ENCODE results near the gene SLIT3. TPM values are rescaled to one million over a fixed set of nuclear protein-coding genes. Genes with fewer than 3 reads are reported as not detected.

Gene SLIT3
- polyA plus RNA-seq, 1 of the 3 experiments (the other 2 are of a cell fraction): 119 TPM

DNA sequence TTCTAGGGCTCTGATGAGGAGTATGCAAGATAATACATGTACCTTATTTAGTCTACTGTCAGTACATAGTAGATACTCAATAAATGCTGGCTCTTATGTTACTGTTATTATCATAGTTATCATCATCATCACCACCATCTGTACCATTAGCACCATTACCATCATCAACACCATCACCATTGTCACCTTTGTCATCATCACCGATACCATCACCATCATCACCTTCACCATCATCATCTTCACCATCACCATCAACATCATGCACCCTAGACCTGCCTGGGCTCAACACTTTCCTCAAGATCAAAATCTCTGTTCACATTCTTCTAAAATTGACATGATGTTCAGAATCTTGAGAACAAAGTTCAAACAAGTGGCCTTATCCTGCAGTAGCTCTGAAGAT is 595.6 kb downstream of the SLIT3 start:
- H3K4me2 ChIP-seq: no peak overlapping the region
- no peaks in the 10 kb centered on the region for H3K79me2 ChIP-seq (ENCODE audit: insufficient read depth)
- ChIA-PET CTCF (interaction anchor here (1.0 to 2.1 kb wide), 6 partner anchors 10 to 242 kb away, joined by 3 to 10 read pairs (median 4); no protein-coding TSS in a partner anchor), POLR2A (no interaction called here)
- no peak overlapping the region for H3K9ac ChIP-seq
- no peaks in the 10 kb centered on the region for H4K20me1 ChIP-seq (ENCODE audit: insufficient read depth)
- no peaks in the 10 kb centered on the region for H3K9me3 ChIP-seq
- no peaks in the 10 kb centered on the region for H3F3A ChIP-seq (replicated peaks; ENCODE audit: insufficient read depth)
- H3K27ac ChIP-seq (ENCODE audit: low read depth in 2 of 2, low read length in 1 of 2): no peak overlapping the region
- H3K4me1 ChIP-seq (ENCODE audit: control insufficient read depth in 1 of 2, insufficient read depth in 2 of 2, low read depth in 1 of 2, low read length in 1 of 2): peaks cover 0 to 20% of the 10 kb centered on the region in 2 experiments; a peak in 2 of 4 replicates
- peaks cover 0 to 85% of the 10 kb centered on the region in 2 experiments for H3K36me3 ChIP-seq (replicated peaks in 1 of 2; ENCODE audit: control insufficient read depth in 1 of 2, insufficient read depth in 2 of 2, low read length in 1 of 2)
- DNase-seq: no peak
- no peak overlapping the region for H2AFZ ChIP-seq (ENCODE audit: low read depth)
- no peak overlapping the region for H3K4me3 ChIP-seq (ENCODE audit: low read depth in 2 of 2, low read length in 1 of 2)
- 87% methylated on average over 1 of the region's 1 CpG for WGBS (ENCODE audit: low lambda C conversion rate)
- TF ChIP-seq, protein P1, sequence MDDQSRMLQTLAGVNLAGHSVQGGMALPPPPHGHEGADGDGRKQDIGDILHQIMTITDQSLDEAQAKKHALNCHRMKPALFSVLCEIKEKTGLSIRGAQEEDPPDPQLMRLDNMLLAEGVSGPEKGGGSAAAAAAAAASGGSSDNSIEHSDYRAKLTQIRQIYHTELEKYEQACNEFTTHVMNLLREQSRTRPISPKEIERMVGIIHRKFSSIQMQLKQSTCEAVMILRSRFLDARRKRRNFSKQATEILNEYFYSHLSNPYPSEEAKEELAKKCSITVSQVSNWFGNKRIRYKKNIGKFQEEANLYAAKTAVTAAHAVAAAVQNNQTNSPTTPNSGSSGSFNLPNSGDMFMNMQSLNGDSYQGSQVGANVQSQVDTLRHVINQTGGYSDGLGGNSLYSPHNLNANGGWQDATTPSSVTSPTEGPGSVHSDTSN (IDR thresholded peaks at IDR 0.05): no peak
- TF ChIP-seq FOXM1 (IDR thresholded peaks at IDR 0.05; ENCODE audit: low read depth) (no peak), RCOR1 (IDR thresholded peaks at IDR 0.05; ENCODE audit: low read length) (no peak), MEF2A (IDR thresholded peaks at IDR 0.05; ENCODE audit: borderline replicate concordance, low read depth) (no peak), TEAD4 (IDR thresholded peaks at IDR 0.05; ENCODE audit: borderline replicate concordance, insufficient read depth) (no peak), ELF1 (IDR thresholded peaks at IDR 0.05) (no peak), JUND (IDR thresholded peaks at IDR 0.05) (no peak), FOXJ3 (CRISPR knock-in tag; IDR thresholded peaks at IDR 0.05) (no peak), POLR2AphosphoS5 (IDR thresholded peaks at IDR 0.05; ENCODE audit: low read depth, low read length) (no peak), EP300 (IDR thresholded peaks at IDR 0.05; ENCODE audit: borderline replicate concordance in 1 of 2, low read depth in 1 of 2, low read length in 1 of 2) (no peak), TCF12 (IDR thresholded peaks at IDR 0.05) (no peak), GATA2 (CRISPR knock-in tag; IDR thresholded peaks at IDR 0.05) (no peak), GABPA (IDR thresholded peaks at IDR 0.05; ENCODE audit: low read depth) (no peak)
- TF ChIP-seq, protein P2, sequence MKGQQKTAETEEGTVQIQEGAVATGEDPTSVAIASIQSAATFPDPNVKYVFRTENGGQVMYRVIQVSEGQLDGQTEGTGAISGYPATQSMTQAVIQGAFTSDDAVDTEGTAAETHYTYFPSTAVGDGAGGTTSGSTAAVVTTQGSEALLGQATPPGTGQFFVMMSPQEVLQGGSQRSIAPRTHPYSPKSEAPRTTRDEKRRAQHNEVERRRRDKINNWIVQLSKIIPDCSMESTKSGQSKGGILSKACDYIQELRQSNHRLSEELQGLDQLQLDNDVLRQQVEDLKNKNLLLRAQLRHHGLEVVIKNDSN (IDR thresholded peaks at IDR 0.05; ENCODE audit: borderline replicate concordance, low read depth): no peak
- TF ChIP-seq, protein P3, sequence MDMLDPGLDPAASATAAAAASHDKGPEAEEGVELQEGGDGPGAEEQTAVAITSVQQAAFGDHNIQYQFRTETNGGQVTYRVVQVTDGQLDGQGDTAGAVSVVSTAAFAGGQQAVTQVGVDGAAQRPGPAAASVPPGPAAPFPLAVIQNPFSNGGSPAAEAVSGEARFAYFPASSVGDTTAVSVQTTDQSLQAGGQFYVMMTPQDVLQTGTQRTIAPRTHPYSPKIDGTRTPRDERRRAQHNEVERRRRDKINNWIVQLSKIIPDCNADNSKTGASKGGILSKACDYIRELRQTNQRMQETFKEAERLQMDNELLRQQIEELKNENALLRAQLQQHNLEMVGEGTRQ (IDR thresholded peaks at IDR 0.05; ENCODE audit: borderline replicate concordance, low read depth, low read length): no peak
- TF ChIP-seq, protein P4, sequence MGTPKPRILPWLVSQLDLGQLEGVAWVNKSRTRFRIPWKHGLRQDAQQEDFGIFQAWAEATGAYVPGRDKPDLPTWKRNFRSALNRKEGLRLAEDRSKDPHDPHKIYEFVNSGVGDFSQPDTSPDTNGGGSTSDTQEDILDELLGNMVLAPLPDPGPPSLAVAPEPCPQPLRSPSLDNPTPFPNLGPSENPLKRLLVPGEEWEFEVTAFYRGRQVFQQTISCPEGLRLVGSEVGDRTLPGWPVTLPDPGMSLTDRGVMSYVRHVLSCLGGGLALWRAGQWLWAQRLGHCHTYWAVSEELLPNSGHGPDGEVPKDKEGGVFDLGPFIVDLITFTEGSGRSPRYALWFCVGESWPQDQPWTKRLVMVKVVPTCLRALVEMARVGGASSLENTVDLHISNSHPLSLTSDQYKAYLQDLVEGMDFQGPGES (IDR thresholded peaks at IDR 0.05; ENCODE audit: low read depth, low read length): no peak
- TF ChIP-seq, protein P5, sequence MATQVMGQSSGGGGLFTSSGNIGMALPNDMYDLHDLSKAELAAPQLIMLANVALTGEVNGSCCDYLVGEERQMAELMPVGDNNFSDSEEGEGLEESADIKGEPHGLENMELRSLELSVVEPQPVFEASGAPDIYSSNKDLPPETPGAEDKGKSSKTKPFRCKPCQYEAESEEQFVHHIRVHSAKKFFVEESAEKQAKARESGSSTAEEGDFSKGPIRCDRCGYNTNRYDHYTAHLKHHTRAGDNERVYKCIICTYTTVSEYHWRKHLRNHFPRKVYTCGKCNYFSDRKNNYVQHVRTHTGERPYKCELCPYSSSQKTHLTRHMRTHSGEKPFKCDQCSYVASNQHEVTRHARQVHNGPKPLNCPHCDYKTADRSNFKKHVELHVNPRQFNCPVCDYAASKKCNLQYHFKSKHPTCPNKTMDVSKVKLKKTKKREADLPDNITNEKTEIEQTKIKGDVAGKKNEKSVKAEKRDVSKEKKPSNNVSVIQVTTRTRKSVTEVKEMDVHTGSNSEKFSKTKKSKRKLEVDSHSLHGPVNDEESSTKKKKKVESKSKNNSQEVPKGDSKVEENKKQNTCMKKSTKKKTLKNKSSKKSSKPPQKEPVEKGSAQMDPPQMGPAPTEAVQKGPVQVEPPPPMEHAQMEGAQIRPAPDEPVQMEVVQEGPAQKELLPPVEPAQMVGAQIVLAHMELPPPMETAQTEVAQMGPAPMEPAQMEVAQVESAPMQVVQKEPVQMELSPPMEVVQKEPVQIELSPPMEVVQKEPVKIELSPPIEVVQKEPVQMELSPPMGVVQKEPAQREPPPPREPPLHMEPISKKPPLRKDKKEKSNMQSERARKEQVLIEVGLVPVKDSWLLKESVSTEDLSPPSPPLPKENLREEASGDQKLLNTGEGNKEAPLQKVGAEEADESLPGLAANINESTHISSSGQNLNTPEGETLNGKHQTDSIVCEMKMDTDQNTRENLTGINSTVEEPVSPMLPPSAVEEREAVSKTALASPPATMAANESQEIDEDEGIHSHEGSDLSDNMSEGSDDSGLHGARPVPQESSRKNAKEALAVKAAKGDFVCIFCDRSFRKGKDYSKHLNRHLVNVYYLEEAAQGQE (IDR thresholded peaks at IDR 0.05; ENCODE audit: low read depth, low read length): no peak
- TF ChIP-seq, protein P6, sequence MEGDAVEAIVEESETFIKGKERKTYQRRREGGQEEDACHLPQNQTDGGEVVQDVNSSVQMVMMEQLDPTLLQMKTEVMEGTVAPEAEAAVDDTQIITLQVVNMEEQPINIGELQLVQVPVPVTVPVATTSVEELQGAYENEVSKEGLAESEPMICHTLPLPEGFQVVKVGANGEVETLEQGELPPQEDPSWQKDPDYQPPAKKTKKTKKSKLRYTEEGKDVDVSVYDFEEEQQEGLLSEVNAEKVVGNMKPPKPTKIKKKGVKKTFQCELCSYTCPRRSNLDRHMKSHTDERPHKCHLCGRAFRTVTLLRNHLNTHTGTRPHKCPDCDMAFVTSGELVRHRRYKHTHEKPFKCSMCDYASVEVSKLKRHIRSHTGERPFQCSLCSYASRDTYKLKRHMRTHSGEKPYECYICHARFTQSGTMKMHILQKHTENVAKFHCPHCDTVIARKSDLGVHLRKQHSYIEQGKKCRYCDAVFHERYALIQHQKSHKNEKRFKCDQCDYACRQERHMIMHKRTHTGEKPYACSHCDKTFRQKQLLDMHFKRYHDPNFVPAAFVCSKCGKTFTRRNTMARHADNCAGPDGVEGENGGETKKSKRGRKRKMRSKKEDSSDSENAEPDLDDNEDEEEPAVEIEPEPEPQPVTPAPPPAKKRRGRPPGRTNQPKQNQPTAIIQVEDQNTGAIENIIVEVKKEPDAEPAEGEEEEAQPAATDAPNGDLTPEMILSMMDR (IDR thresholded peaks at IDR 0.05): no peak
- TF ChIP-seq, protein P7, sequence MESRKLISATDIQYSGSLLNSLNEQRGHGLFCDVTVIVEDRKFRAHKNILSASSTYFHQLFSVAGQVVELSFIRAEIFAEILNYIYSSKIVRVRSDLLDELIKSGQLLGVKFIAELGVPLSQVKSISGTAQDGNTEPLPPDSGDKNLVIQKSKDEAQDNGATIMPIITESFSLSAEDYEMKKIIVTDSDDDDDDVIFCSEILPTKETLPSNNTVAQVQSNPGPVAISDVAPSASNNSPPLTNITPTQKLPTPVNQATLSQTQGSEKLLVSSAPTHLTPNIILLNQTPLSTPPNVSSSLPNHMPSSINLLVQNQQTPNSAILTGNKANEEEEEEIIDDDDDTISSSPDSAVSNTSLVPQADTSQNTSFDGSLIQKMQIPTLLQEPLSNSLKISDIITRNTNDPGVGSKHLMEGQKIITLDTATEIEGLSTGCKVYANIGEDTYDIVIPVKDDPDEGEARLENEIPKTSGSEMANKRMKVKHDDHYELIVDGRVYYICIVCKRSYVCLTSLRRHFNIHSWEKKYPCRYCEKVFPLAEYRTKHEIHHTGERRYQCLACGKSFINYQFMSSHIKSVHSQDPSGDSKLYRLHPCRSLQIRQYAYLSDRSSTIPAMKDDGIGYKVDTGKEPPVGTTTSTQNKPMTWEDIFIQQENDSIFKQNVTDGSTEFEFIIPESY (IDR thresholded peaks at IDR 0.05; ENCODE audit: borderline replicate concordance, low read depth): no peak
- TF ChIP-seq, protein P8, sequence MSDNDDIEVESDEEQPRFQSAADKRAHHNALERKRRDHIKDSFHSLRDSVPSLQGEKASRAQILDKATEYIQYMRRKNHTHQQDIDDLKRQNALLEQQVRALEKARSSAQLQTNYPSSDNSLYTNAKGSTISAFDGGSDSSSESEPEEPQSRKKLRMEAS (IDR thresholded peaks at IDR 0.05; ENCODE audit: low read depth): no peak
- no peaks in the 10 kb centered on the region for H3K27me3 ChIP-seq (ENCODE audit: insufficient read depth)
- H3K9me2 ChIP-seq: no peaks in the 10 kb centered on the region

Measured in SK-N-SH (cell line).